ENCODE data around the gene ECHDC3.

- no peak for TF ChIP-seq CTCF (IDR thresholded peaks at IDR 0.05)
- no peak for TF ChIP-seq POLR2A (IDR thresholded peaks at IDR 0.05)
Observed at GRCh38 chr10:11725912-11726311, 16.3 kb upstream of the ECHDC3 start.
